ENCODE results near the gene RPS6KC1.

GRCh38 chr1:213227458-213227857 is 176.4 kb downstream of the RPS6KC1 start:
- TF ChIP-seq ATF2 (CRISPR knock-in tag; IDR thresholded peaks at IDR 0.05), result no peak
- TF ChIP-seq GABPB1 (CRISPR knock-in tag; IDR thresholded peaks at IDR 0.05), result no peak
- TF ChIP-seq BRD4 (IDR thresholded peaks at IDR 0.05), result no peak
- no peak for TF ChIP-seq DEAF1 (CRISPR knock-in tag; IDR thresholded peaks at IDR 0.05)
- no peak for TF ChIP-seq ATF4 (CRISPR knock-in tag; IDR thresholded peaks at IDR 0.05)

Data from K562 (cell line).